HepG2 (cell line): ENCODE data around the gene CHRM2. TPM values are rescaled to one million over a fixed set of nuclear protein-coding genes. Genes with fewer than 3 reads are reported as not detected.

ENCODE experiments used
- ATAC-seq: fragments of 200-7000 bp; cut with Tn5 transposase; 3 replicates; pipeline ENCODE4 v1.9.1; 2020; ENCODE audit warnings: mild to moderate bottlenecking, moderate library complexity
- BruUV-seq: library from RNA; stranded (reverse); fragments of 400-500 nt; replicated peaks from 2 replicates; lab custom pipeline; 2021; lab: Mats Ljungman, UMichigan
- CTCF ChIA-PET: fragments of 300-600 bp; formaldehyde crosslinking; extraction: SDS; loops from one replicate; lab custom pipeline; 2021; ENCODE audit warnings: low total read pairs, inconsistent platforms, low intra/inter-chr PET ratio; lab: Yijun Ruan, JAX
- POLR2A ChIA-PET: fragments of 350-600 bp; sonication (Branson Sonifier 250); formaldehyde crosslinking; loops from one replicate; lab custom pipeline; 2020; ENCODE audit warnings: antibody characterized with exemption, inconsistent platforms; lab: Yijun Ruan, JAX
- DNase-seq: peaks from one replicate; pipeline ENCODE4 v3.0.0-alpha.2; 2015; ENCODE audit warnings: low spot score
- FAIRE-seq: peaks from 3 replicates; lab custom pipeline; 2011; peaks lifted over from hg19 to GRCh38; lab: Jason Lieb, UNC
- H2AFZ ChIP-seq: one replicate; pipeline ENCODE4 v1.6.1; 2011; ENCODE audit warnings: low read length, inconsistent platforms
- H3K27ac ChIP-seq: fragments of 300-600 bp; 3 replicates; pipeline ENCODE4 v1.8.0; 2011; ENCODE audit warnings: mixed run types, mild to moderate bottlenecking, mixed read lengths, low read length, inconsistent platforms; ENCODE audit not compliant: insufficient read depth; ENCODE audit errors: extremely low read length
- H3K27me3 ChIP-seq, 2 experiments: fragments of 200-600 bp in 1 of 2; 2 replicates in 1 of 2; 3 replicates in 1 of 2; pipeline versions ENCODE4 v1.6.0 to v1.8.0; 2011; ENCODE audit warnings: low read length in 2 of 2, mild to moderate bottlenecking in 2 of 2, moderate library complexity in 2 of 2, inconsistent platforms in 1 of 2; ENCODE audit not compliant: insufficient read depth in 2 of 2, control insufficient read depth in 1 of 2
- H3K36me3 ChIP-seq, 2 experiments: fragments of 200-600 bp in 1 of 2; replicated peaks in 1 of 2; 2 replicates in 1 of 2; 3 replicates in 1 of 2; pipeline versions ENCODE4 v1.5.1 to v1.8.0; 2011; ENCODE audit warnings: low read length in 2 of 2, inconsistent platforms in 1 of 2; ENCODE audit not compliant: insufficient read depth in 2 of 2, control insufficient read depth in 1 of 2
- H3K4me1 ChIP-seq: 2 replicates; pipeline ENCODE4 v1.5.1; 2012; ENCODE audit warnings: low read length, inconsistent platforms; ENCODE audit not compliant: insufficient read depth
- H3K4me2 ChIP-seq: 2 replicates; pipeline ENCODE4 v1.6.0; 2011; ENCODE audit warnings: low read depth, low read length, inconsistent platforms
- H3K4me3 ChIP-seq, 3 experiments: fragments of 200-600 bp in 1 of 3; sonication (generic), shearing (Covaris generic) in 1 of 3; replicated peaks in 1 of 3; 2 replicates each; pipeline ENCODE4 v1.5.1; 2011 to 2016; ENCODE audit warnings: low read length in 3 of 3, inconsistent platforms in 2 of 3, low read depth in 2 of 3, mild to moderate bottlenecking in 2 of 3, control low read depth in 1 of 3, mixed read lengths in 1 of 3; ENCODE audit not compliant: insufficient read depth in 1 of 3
- H3K79me2 ChIP-seq: one replicate; pipeline ENCODE4 v1.6.1; 2011; ENCODE audit warnings: low read length, inconsistent platforms; ENCODE audit not compliant: insufficient read depth
- H3K9ac ChIP-seq: 2 replicates; pipeline ENCODE4 v1.6.0; 2011; ENCODE audit warnings: mild to moderate bottlenecking, low read depth, low read length, inconsistent platforms; ENCODE audit not compliant: insufficient read depth
- H3K9me3 ChIP-seq: 2 replicates; pipeline ENCODE4 v1.5.1; 2012; ENCODE audit warnings: mild to moderate bottlenecking, low read length
- H4K20me1 ChIP-seq: 2 replicates; pipeline ENCODE4 v1.6.0; 2011; ENCODE audit warnings: inconsistent platforms, mild to moderate bottlenecking, low read length, moderate library complexity; ENCODE audit not compliant: insufficient read depth
- BCL6 ChIP-seq: IDR thresholded peaks from 2 replicates; pipeline ENCODE4 v1.6.1; 2016; ENCODE audit warnings: missing genetic modification reagents, missing compliant biosample characterization
- CHCHD3 ChIP-seq: sonication (generic); formaldehyde crosslinking; IDR thresholded peaks from 2 replicates; pipeline ENCODE4 v1.8.0; 2022; ENCODE audit warnings: mild to moderate bottlenecking, missing genetic modification reagents, moderate library complexity
- CTCF ChIP-seq: sonication (generic); formaldehyde crosslinking; IDR thresholded peaks from 2 replicates; pipeline ENCODE4 v1.5.0; 2020; ENCODE audit warnings: mild to moderate bottlenecking, missing genetic modification reagents, moderate library complexity
- DRAP1 ChIP-seq: IDR thresholded peaks from 2 replicates; pipeline ENCODE4 v1.6.1; 2016; ENCODE audit warnings: missing genetic modification reagents, missing compliant biosample characterization
- GZF1 ChIP-seq: sonication (generic); formaldehyde crosslinking; IDR thresholded peaks from 2 replicates; pipeline ENCODE4 v1.5.1; 2020; ENCODE audit warnings: mild to moderate bottlenecking, missing genetic modification reagents
- NFATC3 ChIP-seq: sonication (generic); formaldehyde crosslinking; IDR thresholded peaks from 2 replicates; pipeline ENCODE4 v1.5.1; 2020; ENCODE audit warnings: mild to moderate bottlenecking, missing genetic modification reagents
- NONO ChIP-seq, 2 experiments: fragments of 450-650 bp in 1 of 2; sonication (generic) in 1 of 2; formaldehyde crosslinking in 1 of 2; IDR thresholded peaks in 1 of 2; conservative IDR thresholded peaks in 1 of 2; 2 replicates each; pipeline versions ENCODE4 v1.6.1 to v1.8.0; 2017 to 2022; ENCODE audit warnings: mild to moderate bottlenecking in 1 of 2, missing genetic modification reagents in 1 of 2, moderate library complexity in 1 of 2
- NR2F2 ChIP-seq: IDR thresholded peaks from 2 replicates; pipeline ENCODE4 v1.6.1; 2012; ENCODE audit warnings: low read depth, inconsistent platforms, borderline replicate concordance
- NRL ChIP-seq: sonication (generic); formaldehyde crosslinking; IDR thresholded peaks from 2 replicates; pipeline ENCODE4 v1.5.0; 2020; ENCODE audit warnings: missing genetic modification reagents, mild to moderate bottlenecking, moderate library complexity, borderline replicate concordance
- PHF5A ChIP-seq: IDR thresholded peaks from one replicate; pipeline ENCODE4 v1.6.1; 2018; ENCODE audit warnings: low read depth, missing genetic modification reagents; ENCODE audit not compliant: unreplicated experiment
- SMC3 ChIP-seq: IDR thresholded peaks from 2 replicates; pipeline ENCODE4 v1.6.1; 2011; ENCODE audit warnings: low read length, improper control_type of control experiment
- SOX6 ChIP-seq, 2 experiments: fragments of 450-650 bp in 1 of 2; sonication (generic) in 1 of 2; formaldehyde crosslinking in 1 of 2; IDR thresholded peaks; 2 replicates each; pipeline versions ENCODE4 v1.4.0 to v1.6.1; 2017 to 2020; ENCODE audit warnings: antibody characterized with exemption in 1 of 2, mild to moderate bottlenecking in 1 of 2, missing genetic modification reagents in 1 of 2
- YEATS2 ChIP-seq: sonication (generic); formaldehyde crosslinking; IDR thresholded peaks from 2 replicates; pipeline ENCODE4 v1.4.0; 2020; ENCODE audit warnings: missing genetic modification reagents, borderline replicate concordance
- ZNF12 ChIP-seq: sonication (generic); formaldehyde crosslinking; IDR thresholded peaks from 2 replicates; pipeline ENCODE4 v1.5.0; 2020; ENCODE audit warnings: missing genetic modification reagents
- ZNF441 ChIP-seq: sonication (generic); formaldehyde crosslinking; IDR thresholded peaks from 2 replicates; pipeline ENCODE4 v1.7.0; 2021; ENCODE audit warnings: missing genetic modification reagents, borderline replicate concordance
- ZNF451 ChIP-seq: sonication (generic); formaldehyde crosslinking; IDR thresholded peaks from 2 replicates; pipeline ENCODE4 v1.5.0; 2020; ENCODE audit warnings: mild to moderate bottlenecking, missing genetic modification reagents
- ZNF850 ChIP-seq: sonication (generic); formaldehyde crosslinking; conservative IDR thresholded peaks from 2 replicates; pipeline ENCODE4 v1.9.0; 2021; ENCODE audit warnings: mild to moderate bottlenecking, missing genetic modification reagents
- WGBS: methylation state at CpG from one replicate; pipeline ENCODE4 v1.1.6; 2017; ENCODE audit warnings: low lambda C conversion rate; 5-methylcytosine and 5-hydroxymethylcytosine counted together
- in situ Hi-C: cut with HindIII; loops from 2 replicates; pipeline ENCODE4 v1.10.0; 2017; ENCODE audit warnings: low pct_unique_long_range_greater_than_20kb; ENCODE audit not compliant: extremely low pct_ligation_motif_present
- intact Hi-C: fragments of 100-400 bp; cut with micrococcal nuclease; formaldehyde crosslinking; loops from one replicate; pipeline ENCODE4 v1.10.0; 2022; ENCODE audit not compliant: unreplicated experiment
- polyA plus RNA-seq, 8 experiments: library from polyadenylated mRNA; depleted of rRNA in 3 of 8; stranded (reverse) in 7 of 8; unstranded in 1 of 8; fragments of >200 nt; fragmentation: Illumina TruSeq in 4 of 8; extraction: Trizol in 4 of 8; gene quantifications; 2 replicates each; pipeline versions ENCODE4 v1.2.1 to v1.2.3, GENCODE V29; 2011 to 2016; ENCODE audit warnings: low read depth in 4 of 8, missing spikeins in 1 of 8, mixed read lengths in 1 of 8; ENCODE audit not compliant: insufficient read depth in 1 of 8
- total RNA-seq, 5 experiments: library from RNA; depleted of rRNA; stranded (reverse); fragments of >200 nt; fragmentation: Illumina TruSeq; extraction: Trizol; gene quantifications; 2 replicates each; pipeline ENCODE4 v1.2.3, GENCODE V29; 2016; ENCODE audit warnings: low read depth in 1 of 5

The CHRM2 gene
- total and polyA plus RNA-seq, 2 of the 13 experiments (the other 11 are each of a cell fraction or from before 2014, with no cell fraction given): not detected

- no peak overlapping the region for H3K27ac ChIP-seq
- H3K27me3 ChIP-seq: no peaks in the 10 kb centered on the region
- H3K4me1 ChIP-seq: no peaks in the 10 kb centered on the region
- ATAC-seq (no peak), DNase-seq (no peak), FAIRE-seq (no peak)
- intact Hi-C loops (no loop called here), in situ Hi-C loops (no loop called here)
- H3K9ac ChIP-seq: no peak overlapping the region
- no peaks in the 10 kb centered on the region for H3K9me3 ChIP-seq
- no peaks in the 10 kb centered on the region for H3K36me3 ChIP-seq
- H3K79me2 ChIP-seq: no peaks in the 10 kb centered on the region
- no TSS peak for BruUV-seq
- TF ChIP-seq SOX6 (IDR thresholded peaks at IDR 0.05) (no peak), SOX6 (CRISPR knock-in tag; IDR thresholded peaks at IDR 0.05) (no peak), ZNF850 (CRISPR knock-in tag) (no peak)
- no peak overlapping the region for H2AFZ ChIP-seq
- no peak overlapping the region for H3K4me3 ChIP-seq
- no peak overlapping the region for H3K4me2 ChIP-seq
- 3% methylated on average over 1 of the region's 1 CpG for WGBS
- POLR2A ChIA-PET: no interaction called here
- CTCF ChIA-PET: no interaction called here
- no peaks in the 10 kb centered on the region for H4K20me1 ChIP-seq
Measured at GRCh38 chr7:136910771-136911170, 42.3 kb downstream of the CHRM2 start.

DNA sequence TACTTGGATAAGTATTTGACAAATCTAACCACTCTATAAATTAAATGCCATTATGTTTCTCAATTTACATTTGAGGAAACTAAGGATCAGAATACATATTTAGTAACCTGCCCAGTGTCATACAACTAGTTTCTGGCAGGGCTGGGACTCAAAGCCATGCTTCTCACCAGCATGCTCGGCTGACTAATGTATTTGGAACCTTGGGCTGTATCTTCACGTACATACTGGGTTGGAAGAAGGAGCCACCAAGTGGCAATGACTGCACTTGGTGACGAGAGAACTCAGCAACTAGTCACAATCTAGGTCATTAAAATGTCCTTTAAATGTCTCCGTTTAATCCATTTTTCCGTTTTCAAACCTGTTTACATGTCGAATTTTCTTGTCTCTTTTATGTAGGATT lies 42.9 kb downstream of the CHRM2 start:
- H3K4me1 ChIP-seq: no peaks in the 10 kb centered on the region
- BruUV-seq: no TSS peak
- FAIRE-seq: no peak
- no peak overlapping the region for H3K4me3 ChIP-seq
- CTCF ChIA-PET: no interaction called here
- H3K9ac ChIP-seq: no peak overlapping the region
- no peak for DNase-seq
- no peaks in the 10 kb centered on the region for H3K36me3 ChIP-seq
- H4K20me1 ChIP-seq: no peaks in the 10 kb centered on the region
- H3K79me2 ChIP-seq: no peaks in the 10 kb centered on the region
- ATAC-seq: no peak
- WGBS: 0% methylated on average over 6 of the region's 6 CpGs
- H3K27me3 ChIP-seq: no peaks in the 10 kb centered on the region
- intact Hi-C loops: no loop called here
- H3K9me3 ChIP-seq: no peaks in the 10 kb centered on the region
- TF ChIP-seq CTCF (no peak), NRL (no peak), DRAP1 (CRISPR knock-in tag) (no peak), NONO (IDR thresholded peaks at IDR 0.05) (no peak), NONO (CRISPR knock-in tag; conservative IDR thresholded peaks at IDR 0.05) (no peak), SMC3 (no peak), NR2F2 (no peak), BCL6 (no peak), ZNF451 (CRISPR knock-in tag) (no peak), ZNF441 (CRISPR knock-in tag) (no peak), YEATS2 (CRISPR knock-in tag) (no peak), NFATC3 (no peak), PHF5A (CRISPR knock-in tag) (no peak), ZNF12 (no peak), CHCHD3 (CRISPR knock-in tag) (no peak), GZF1 (CRISPR knock-in tag) (no peak)
- in situ Hi-C loops: no loop called here
- H3K27ac ChIP-seq: no peak overlapping the region
- no peak overlapping the region for H2AFZ ChIP-seq
- POLR2A ChIA-PET: no interaction called here
- no peak overlapping the region for H3K4me2 ChIP-seq
